ENCODE measurements around the gene GRK2.

DNA sequence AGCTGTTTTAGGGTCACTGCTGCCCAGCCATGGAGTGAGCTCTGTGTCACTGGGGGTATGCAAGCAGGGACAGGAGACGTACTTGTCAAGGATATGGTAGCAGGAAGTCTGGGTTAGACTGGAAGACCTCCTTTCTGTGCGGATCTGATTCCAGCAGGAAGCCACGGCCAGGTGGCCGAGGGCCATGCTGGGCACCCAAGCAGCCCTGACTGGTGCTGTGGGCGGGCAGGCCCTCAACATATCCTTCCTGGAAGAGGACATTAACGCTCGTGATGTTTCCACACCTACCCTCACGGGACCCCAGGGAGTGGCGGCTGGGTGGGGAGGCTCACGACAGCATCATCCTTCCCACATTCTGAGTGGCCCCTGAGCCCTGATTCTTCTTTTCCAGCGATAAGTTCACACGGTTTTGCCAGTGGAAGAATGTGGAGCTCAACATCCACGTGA is 14.1 kb downstream of the GRK2 start:
- TF ChIP-seq CTCF (IDR thresholded peaks at IDR 0.05) (no peak), POLR2A (IDR thresholded peaks at IDR 0.05) (no peak)

Measured in testis (tissue), 2 donors.